Measurements from ENCODE around the gene SWI5.
"Not testable (repeated sequence)": the region's sequence is repeated elsewhere in the genome, so short reads cannot be mapped to it uniquely, and the experiment has no call there.

Gene SWI5

DNA sequence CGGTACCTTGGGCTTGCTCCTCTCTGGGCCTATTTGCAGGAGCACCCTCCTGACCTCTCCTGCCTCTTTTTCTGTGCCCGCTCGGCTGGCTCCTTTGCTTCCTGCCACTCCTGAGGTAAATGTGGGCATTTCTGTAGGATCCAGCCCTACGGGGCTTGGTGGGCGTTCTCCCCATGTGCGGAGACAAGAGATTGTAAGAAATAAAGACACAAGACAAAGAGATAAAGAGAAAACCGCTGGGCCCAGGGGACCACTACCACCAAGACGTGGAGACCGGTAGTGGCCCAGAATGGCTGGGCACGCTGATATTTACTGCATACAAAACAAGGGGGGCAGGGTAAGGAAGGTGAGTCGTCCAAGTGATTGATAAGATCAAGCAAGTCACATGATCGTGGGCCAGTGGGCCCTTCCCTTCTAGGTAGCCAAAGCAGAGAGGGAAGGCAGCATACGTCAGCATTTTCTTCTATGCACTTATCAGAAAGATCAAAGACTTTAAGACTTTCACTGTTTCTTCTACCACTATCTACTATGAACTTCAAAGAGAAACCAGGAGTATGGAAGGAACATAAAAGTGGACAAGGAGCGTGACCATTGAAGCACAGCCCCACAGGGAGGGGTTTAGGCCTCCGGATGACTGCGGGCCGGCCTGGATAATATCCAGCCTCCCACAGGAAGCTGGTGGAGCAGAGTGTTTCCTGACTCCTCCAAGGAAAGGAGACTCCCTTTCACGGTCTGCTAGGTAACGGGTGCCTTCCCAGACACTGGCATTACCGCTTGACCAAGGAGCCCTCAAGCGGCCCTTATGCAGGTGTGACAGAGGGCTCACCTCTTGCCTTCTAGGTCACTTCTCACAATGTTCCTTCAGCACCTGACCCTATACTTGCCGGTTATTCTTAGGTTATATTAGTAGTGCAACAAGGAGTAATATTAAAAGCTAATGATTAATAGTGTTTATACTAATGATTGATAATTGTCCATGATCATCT lies 3.3 kb downstream of the SWI5 start:
- DNase-seq, result not testable (repeated sequence)

DNA sequence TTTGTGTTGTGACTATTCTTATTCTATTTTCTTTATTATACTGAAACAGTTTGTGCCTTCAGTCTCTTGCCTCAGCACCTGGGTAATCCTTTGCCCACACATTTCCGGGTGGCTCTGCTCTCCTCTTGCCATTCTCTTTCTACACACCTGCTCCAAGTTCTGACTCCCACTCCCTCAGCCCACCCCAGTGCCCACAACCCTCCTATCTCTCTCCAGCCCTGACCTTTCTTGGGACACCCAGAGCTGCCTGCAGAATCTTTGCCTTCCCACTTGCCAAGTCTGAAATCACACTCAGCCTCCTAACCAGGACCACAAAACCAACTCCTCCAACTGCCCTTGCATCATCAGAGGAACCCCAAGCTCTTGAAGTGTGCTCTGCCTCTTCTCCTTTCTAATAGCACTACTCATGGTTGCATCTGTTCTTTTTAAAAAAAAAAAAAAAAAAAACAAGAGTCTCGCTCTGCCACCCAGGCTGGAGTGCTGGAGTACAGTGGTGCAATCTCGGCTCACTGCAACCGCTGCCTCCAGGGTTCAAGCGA lies 4.1 kb downstream of the SWI5 start:
- DNase-seq, result no peak

DNA sequence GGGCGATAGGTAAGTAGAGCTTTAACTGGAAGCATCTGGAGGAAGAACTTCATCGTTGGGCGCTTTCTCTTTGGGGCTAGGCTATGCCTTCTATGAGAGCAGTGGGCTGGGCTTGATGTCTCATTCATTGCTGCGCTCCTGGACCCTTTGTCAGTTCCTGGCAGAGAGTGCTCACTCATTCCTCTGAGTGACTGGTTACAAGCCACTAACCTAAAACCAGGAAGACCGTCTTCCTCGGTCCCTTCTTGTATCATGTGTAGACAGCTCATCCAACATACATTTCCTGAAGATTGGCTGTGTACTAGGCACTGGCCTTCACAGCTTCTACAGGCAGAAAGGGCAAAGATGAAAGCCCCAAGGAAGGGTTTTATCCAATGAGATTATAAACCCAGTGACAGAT lies 6.4 kb downstream of the SWI5 start:
- no peak for DNase-seq

DNA sequence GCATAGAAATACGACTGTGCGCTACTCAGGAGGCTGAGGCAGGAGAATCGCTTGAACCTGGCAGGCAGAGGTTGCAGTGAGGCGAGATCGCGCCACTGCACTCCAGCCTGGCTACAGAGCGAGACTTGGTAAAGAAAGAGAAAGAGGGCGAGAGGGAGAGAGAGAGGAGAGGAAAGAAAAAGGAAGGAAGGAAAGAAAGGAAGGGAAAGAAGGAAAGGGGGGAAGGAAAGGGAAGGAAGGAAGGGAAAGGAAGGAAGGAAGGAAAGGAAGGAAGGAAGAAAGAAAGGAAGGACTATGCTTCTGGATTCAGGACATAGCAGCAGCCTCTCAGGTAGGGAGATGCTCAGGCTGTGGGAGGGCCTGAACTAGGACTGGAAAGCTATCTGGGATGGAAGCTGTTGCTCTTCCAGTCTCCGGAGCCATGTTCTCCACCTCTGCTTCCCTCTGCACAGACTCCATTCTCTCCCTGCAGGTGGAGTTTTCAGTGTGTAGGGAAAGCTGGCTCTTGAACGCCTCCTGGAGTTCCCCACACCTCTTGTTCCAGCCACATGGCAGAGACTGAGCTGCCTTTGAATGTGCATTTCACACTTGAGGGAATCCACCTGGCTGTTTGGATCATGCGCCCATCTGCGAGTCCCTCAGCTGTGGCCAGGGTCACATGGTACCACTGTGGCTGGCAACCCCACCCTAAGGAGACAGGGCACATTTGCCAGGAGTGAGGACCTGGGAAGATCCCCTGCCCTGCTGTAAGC lies 9.1 kb downstream of the SWI5 start:
- no peak for DNase-seq

DNA sequence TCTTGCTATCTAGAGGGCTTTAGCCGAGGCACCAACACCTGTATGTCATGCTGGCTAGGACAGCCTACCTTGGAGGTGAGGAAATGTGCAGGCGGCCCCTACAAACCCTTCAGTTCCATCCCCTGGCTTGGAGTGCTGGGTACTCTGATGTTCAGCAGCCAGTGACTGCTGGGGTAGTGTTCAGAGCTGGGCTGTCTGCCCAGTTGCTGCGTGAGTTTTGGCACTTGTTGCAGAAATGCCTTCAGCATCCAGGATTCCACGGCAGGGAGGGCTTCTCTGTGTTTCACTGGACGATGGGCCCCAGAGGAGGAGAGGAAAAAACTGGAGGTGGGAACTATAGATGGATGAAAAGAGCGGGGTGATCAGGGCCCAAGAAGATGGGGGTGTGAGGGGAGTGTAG lies 10.4 kb downstream of the SWI5 start:
- no peak for DNase-seq

DNA sequence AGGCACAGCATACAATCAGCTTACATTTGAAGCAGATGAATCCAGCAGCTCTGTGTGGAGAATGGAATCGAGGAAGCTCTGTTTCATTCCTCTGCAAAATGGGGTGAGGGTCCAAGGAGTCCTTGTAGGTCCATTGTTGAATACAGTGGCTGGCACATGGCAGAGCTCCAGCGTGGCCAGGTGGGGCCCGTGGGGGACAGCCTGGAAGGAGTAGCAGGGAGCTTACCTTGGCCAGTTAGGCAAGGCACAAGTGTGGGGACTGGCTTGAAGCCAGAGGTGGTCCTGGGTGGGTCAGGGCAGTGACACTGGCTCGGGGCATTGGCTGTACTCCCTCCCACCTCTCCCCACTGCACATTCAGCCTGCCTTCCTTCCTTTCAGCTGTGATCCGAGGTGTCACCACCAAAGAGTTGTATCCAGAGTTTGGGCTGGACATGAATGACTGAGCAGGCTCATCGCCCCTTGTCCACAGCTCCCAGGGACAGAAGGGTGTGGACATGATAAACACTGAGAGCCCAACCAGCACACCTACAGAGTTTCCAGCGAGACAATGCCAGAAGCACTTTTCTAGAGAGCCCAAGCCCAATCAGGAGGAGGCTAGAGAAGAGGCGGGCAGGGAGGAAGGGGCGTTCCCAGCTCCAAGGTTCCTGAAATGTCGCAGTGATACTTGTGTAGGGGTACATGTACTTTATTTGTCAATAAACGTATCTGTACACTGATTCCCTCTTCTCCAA lies 12.4 kb downstream of the SWI5 start:
- DNase-seq, result no peak

DNA sequence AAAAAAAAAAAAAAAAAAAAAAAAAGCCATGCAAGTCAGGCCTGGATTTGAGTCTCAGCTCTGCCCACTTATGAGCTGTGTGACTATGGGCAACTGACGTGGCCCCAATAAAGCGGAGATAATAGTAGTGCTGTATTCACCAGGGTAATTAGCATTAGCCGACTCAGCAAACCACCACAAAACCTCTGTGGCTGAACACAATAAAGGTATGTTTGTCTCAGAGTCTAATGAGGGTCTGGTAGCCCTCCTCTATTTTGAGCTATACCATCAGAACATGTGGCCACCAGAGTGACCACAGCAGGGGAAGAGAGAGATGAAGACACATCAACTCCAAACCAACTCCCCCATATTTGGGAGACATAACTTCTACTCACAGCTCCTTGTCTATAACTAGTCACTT lies 15.9 kb downstream of the SWI5 start:
- DNase-seq, result no peak

DNA sequence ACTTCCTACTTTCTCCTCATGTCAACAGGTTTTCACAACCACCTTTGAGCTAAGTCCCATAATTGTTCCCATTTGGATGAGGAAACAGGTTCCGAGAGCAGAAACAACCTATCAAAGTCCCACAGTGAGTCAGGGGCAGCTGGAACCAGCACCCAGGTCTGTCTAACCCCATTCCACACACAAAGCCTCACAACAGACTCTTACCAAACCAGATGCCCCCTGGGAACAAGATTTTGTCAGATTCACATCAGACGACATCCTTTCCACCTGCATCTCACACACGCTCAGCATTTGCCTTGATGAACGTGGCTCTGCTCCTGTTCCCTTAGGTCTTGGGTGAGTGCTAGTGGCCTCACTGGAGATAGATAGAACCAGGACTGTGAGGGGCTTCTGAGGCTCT lies 17.0 kb downstream of the SWI5 start:
- DNase-seq, result no peak

DNA sequence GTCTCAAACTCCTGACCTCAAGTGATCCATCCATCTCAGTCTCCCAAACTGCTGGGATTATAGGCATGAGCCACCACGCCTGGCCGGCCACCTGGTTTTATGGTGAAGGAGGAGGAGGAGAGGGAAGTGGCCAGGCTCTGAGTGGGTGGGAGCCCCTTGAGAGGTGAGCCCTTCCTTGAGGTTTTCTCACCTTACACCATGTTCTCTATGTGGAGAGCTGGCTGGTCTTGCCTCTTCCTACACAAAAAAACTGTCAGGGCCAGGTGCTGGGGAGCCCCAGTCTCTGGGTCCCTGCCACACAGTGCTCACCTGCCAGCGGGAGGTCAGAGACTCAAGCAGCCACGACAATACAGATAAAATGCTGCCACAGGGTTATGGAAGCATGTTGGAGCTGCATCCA lies 18.1 kb downstream of the SWI5 start:
- DNase-seq, result no peak

DNA sequence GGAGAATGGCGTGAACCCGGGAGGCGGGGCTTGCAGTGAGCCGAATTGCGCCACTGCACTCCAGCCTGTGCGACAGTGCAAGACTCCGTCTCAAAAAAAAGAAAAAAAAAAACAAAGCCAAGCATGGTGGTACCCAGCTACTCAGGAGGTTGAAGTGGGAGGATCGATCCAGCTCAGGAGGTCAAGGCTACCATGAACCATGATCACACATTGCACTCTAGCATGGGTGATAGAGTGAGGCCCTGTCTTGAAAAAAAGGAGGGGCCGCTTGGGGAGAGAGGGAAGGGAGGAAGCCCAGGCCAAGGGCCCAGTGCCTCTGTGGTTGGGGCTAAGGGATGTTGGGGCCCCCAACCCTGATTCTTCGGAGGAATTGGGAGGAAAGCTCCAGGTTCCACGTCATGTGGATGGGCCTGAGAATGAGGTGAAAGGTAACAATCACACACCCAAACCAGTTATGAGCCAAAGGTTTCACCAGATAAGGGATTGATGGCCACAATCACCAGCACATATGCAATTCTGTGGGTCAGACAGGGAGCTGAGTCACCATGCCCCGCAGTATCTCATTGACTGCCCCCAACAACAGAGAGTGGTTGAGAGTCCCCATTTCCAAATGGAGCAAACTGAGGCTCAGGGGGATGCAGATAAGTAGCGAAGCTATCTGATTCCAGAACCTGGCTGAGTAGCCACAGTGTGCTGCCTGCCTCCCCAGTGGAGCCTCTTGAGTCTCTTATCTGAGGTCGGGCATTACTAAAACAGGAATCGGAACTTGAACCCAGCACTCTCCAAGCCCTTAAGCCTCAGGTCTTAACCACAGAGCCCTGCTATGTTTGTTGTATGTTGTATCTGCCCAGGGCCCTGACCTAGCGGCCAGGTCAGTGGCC lies 20.5 kb downstream of the SWI5 start:
- no peak for DNase-seq

DNA sequence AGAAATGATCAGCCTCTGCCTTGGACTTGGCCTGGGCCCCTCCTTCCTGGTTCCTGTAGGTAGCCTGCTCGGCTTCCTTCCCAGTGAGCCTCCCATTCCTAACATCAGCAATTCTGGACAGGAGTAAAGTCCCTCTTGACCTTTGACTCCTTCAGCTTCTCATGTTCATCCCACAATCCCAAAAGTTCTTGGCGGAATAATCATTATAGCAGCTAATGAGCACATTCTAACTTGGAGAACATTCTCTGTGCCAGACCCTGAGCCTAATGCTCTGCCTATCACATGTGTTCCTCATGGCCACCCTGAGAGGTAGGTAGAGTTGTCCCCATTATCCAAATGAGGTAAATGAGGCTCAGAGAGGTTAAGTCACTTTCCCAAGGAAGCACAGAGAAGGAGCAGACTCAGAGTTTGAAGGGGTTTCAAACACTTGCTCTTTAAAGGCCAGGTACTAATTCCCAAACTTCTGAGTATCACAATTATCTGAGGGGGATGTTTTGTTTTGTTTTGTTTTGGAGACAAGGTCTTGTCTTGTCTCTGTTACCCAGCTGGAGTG lies 21.2 kb downstream of the SWI5 start:
- DNase-seq, result no peak

DNA sequence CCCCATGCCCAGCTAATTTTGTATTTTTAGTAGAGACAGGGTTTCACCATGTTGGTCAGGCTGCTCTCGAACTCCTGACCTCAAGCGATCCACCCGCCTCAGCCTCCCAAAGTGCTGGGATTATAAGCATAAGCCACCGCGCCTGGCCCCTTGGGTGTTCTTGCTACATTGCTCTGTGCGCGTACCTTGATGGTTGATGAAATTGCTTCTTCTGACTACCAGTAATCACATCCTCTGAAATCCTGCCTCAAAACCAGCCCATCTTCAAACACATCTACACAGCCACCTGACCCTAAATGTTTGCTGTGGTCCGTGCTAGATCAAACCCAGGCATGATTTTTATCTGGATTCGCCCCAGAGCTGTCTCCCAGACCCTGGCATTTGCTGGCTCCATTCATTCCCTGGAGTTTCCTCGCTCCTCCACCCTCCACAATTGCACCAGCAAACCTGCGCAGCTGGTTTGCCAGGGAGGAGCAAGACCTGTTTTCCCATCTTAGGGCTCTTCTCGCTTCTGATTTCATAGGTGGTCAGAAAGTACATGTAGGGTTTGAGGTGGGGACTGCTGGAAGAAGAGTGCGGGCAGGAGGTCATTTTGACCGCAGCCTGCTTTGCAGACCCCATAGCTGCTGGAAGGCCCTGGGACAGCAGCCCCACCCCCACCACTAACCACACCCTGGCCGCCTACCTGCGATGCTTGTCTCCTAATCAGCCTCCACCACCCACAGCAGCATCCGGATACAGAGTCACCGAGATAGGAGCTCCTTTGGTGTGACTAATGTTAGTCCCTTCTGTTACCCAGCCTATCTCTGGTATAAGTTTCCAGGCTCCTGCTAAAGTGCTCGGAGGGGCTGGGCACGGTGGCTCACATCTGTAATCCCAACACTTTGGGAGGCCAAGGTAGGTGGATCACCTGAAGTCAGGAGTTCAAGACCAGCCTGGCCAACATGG lies 22.7 kb downstream of the SWI5 start:
- no peak for DNase-seq

DNA sequence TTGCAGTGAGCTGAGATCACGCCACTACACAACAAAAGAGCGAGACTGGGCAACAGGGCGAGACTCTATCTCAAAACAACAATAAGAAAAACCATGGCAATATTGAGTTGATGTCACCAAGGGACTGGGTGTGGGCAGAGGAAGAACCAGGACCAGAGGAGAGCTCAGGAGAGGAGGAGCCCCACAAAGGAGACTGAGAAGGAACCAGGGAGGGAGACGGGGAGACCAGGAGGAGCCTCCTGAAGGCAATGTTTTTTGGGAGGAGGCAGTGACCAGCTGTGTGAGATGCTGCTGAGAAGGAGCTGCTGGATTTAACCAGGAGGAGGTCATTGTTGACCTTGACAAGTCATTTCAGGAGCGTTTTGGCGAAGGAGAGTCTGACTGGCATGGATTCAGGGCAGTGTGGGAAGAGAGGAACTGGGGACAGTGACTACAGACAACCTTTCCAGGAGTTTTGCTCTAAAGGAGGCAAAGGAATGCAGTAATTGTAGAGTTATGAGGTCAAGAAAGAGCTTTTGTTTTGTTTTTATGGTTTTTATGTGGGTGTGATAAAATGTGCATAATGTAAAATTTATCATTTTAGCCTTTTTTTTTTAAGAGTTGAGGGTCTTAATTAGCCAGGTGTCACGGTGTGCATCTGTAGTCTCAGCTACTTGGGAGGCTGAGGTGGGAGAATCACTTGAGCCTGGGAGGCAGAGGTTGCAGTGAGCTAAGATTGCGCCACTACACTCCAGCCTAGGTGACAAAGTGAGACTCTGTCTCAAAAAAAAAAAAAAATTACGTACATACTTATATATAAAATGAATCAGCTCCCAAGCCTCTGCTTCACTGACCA lies 28.3 kb downstream of the SWI5 start:
- no peak for DNase-seq

DNA sequence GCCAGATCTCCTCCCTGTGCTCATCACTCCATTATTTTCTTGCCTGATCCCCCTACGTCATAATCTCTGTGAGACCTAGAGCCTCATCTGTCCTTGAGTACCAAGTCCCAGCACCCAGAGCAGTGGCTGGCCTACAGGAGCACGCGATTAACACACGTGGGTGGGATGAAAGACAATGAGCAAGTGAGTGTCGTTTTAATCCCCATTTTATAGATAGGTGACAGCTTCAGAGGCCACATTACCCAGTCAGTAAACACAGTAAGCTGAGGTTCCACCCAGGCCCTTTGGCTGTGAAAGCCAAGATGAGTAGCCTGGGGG lies 28.9 kb downstream of the SWI5 start:
- DNase-seq, result no peak

DNA sequence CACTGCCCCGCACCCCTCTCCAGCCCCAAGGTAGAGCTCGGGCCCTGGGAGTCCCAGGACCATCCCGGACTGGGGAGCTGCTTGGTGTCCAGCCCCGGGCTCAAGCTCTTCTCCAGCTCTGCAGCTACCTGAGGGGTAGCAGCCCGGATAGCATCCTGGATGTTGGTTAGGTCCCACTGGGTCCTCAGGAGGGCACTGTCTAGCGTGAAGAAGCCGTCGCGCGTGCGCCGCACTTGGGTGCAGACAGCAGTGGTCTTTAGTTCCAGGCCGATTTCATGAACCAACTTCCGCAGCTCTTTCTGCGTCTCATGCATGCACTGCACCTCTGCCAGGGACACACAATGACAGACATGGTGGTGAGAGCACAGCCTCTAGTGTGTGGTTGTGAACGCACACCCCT lies 33.5 kb downstream of the SWI5 start:
- DNase-seq, result no peak

DNA sequence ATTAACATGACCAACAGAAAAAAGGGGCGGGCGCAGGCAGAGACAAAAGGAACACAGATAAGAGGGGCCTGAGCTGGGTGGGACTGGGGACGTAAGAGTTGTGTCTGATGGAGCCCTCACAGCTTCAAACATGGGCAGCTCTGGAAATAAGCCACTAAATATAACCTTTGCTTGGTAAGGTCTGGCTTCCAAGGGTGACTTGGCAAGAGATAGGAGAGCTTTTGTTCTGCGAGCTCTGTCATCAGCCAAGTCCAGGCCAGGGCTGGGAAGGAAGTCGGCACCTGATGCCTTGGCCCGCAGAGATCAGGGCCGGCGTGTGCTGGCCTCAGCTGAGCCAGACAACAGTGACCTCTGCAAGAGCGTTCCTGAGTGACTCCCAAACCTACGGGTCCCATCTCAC lies 34.4 kb downstream of the SWI5 start:
- no peak for DNase-seq

DNA sequence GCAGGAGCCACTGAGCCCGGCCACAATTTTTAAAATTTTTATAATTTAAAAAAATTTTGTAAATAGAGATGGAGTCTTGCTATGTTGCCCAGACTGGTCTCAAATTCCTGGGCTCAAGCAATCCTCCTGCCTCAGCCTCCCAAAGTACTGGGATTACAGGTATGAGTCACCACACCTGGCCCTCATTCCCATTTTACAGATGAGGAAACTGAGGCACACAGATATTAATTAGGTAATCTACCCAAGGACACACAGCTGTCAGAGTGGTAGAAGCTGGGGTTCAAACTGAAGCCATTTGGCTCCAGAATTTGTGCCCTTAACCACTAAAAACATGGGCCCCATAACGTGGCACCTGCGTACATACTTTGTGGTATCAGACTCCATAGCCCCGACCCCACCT lies 38.6 kb downstream of the SWI5 start:
- DNase-seq, result no peak

DNA sequence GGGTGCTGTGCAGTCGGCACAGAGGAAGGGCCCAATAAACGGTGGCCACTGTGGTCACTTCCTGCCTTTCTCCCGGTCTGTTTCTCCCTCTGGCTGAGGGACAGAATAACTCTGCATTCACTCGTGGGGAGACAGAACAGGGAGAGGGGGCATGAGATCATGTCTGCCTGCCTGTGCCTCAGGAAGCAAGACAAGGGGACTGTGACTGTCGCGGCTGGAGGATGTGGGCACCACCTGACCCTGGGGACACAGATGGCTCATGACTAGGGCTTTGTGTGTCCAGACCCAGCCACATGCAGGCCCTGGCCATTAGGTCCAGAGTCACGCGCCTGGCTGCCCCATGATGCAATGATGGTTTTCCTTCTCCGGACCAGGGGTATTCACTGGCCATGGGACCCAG lies 40.3 kb downstream of the SWI5 start:
- no peak for DNase-seq

DNA sequence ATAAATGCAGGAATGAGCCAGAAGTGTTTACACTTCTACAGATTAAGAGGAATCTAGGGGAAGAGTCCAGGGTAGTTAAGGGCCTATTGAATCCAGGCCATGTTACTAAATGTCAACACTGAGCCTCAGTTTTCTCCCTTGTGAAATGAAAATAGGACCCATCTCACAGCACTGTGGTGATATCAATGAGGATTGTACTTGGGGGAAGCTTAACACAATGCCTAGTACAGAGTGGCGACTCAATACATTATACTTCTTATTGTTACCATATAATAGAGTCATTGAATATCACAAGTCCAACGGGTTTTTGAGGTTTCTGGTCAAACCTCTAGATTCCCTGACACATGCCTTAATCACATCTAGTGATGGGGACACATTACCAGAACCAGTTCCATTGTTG lies 41.6 kb downstream of the SWI5 start:
- DNase-seq, result no peak

DNA sequence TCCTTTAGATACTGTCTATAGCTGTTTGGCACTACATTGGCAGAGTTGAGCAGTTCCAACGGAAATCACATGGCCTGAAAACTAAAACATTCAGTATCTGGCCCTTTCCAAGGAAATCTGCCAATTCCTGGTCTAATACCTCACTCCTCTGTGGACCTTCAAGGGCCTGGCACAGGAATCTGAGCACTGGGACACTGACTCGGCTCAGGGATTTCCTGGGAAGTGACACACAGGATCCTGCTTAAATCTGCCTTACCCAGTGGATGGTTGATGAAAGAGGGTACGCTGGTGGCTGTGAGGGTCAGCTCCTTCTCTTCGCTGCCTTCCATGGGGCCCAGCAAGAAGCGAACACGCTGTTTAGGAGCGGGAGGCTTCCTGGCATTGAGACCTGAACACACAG lies 45.3 kb downstream of the SWI5 start:
- no peak for DNase-seq

All from NCI-H1694 treated with DMSO at 0.1 percent for 48 hours (cell line).